Dermis lymphatic vessel endothelial cell (primary cell): ENCODE measurements around the gene HNRNPCL4. TPM values are rescaled to one million over a fixed set of nuclear protein-coding genes. Genes with fewer than 3 reads are reported as not detected.

Source experiments
- total RNA-seq: library from RNA; depleted of rRNA; stranded (reverse); fragments of >200 nt; gene quantifications from 2 replicates; pipeline ENCODE4 v1.2.1, GENCODE V29; 2014

The HNRNPCL4 gene
- not detected in 2 replicates for total RNA-seq

DNA sequence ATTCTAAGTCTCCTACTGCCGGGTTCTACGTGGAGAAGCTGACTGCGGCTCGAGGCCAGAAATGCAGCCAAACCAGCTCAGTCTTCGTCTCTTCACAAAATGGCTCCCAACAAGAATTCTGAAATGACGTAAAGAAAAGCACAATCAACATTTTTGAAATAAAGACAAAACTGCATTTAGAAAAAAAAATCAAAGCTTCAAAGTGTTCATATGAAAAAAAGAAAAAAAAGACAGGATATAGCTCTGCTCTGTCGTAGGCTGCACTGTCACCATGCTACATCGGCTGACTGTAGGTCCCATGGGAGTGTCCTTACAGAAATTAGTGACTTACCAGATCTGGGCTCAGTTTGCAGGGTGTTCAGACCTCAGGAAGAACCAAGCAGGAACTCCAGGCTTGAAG lies at the start of gene HNRNPCL4:
Gene HNRNPCL4, minus strand, starts transcription at position 101 of the 400 bp plus-strand sequence. CDS start 164 bp downstream, outside the sequence.

DNA sequence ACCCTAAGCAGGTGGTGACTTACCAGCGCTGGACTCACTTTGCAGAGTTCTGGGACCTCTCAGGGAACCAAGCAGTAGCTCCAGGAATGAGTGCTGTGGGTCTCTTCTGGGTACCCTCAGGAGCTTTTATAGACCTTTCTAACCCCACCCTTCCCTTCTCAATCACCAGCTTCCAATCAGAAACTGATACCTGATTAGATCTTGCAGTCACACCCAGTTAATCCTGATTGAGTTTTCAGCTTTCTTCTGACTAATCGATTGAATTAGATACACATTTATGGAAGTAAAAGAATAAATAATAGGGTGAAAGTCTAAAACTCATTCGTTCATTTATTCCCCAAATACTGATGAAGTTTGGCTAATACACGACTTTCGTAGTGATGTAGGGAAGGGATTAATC lies 35.9 kb upstream of the HNRNPCL4 start, which contains the start of gene PRAMEF13:
Gene PRAMEF13, minus strand, starts transcription at position 101 of the 400 bp plus-strand sequence. CDS start 1,820 bp downstream, outside the sequence.

DNA sequence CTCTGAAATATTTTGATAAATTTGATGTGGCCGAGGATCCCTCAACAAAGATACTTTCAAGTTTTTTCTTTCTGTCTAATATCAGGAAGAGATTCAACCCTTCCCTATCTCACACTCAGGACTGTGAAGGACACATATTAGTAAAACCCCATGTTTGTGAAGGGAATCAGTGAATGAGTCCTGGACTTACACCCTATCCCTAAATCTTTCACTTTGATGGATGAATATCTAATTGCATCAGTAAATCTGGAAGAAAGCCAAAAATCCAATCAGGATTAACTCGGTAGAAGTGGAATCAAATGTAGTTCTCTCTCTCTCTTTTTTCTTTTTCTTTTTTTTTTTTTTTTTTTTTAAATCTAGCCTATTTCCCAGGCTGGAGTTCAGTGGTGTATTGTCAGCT lies 6.1 kb upstream of the HNRNPCL4 start, which contains the start of gene PRAMEF9:
Gene PRAMEF9, plus strand, starts transcription at position 301 of the 400 bp plus-strand sequence. CDS start 3,433 bp downstream, outside the sequence.

DNA sequence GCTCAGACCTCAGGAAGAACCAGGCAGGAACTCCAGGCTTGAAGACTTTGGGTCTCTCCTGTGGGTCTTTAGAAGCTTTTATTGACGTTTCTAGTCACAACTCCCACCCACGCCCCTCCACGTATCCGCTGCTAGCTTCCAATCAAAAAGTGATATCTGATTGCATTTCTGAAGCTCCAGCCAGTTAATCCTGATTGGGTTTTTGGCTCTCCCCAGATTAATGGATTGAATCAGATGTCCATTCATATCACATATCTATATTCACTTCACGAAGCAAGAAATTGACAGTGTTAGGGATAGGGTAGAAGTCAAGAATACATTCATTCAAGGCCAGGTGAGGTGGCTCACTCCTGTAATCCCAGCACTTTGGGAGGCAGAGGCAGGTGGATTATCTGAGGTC lies 9.5 kb downstream of the HNRNPCL4 start, which contains the start of gene PRAMEF26:
Gene PRAMEF26, minus strand, starts transcription at position 101 of the 400 bp plus-strand sequence. CDS start 2,914 bp downstream, outside the sequence.

DNA sequence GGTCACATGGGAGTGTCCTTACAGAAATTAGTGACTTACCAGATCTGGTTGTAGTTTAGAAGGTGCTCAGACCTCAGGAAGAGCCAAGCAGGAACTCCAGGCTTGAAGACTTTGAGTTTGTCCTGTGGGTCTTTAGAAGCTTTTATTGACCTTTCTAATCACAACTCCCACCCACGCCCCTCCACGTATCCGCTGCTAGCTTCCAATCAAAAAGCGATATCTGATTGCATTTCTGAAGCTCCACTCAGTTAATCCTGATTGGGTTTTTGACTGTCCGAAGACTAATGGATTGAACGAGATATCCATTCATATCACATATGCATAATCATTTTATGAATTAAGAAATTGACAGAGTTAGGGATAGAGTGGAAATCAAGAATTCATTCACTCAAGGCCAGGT lies 48.7 kb downstream of the HNRNPCL4 start, which contains the start of gene HNRNPCL2:
Gene HNRNPCL2, minus strand, starts transcription at position 101 of the 400 bp plus-strand sequence. CDS start 454 bp downstream, outside the sequence.

Other genes starting within 250 kb of the HNRNPCL4 start
- gene PRAMEF7, start 249.0 kb downstream of the HNRNPCL4 start, total RNA-seq = not detected in 2 replicates
- not detected in 2 replicates for gene PRAMEF6, start 218.1 kb downstream of the HNRNPCL4 start, total RNA-seq
- gene PRAMEF27, start 109.1 kb downstream of the HNRNPCL4 start, total RNA-seq = not detected in 2 replicates
- not detected in 2 replicates for gene HNRNPCL3, start 104.9 kb downstream of the HNRNPCL4 start, total RNA-seq
- gene PRAMEF25, start 94.9 kb downstream of the HNRNPCL4 start, total RNA-seq = not detected in 2 replicates
- not detected in 2 replicates for gene HNRNPCL2, start 48.8 kb downstream of the HNRNPCL4 start, total RNA-seq
- not detected in 2 replicates for gene PRAMEF26, start 9.6 kb downstream of the HNRNPCL4 start, total RNA-seq
- not detected in 2 replicates for gene PRAMEF9, start 6.2 kb upstream of the HNRNPCL4 start, total RNA-seq
- not detected in 2 replicates for gene PRAMEF13, start 35.8 kb upstream of the HNRNPCL4 start, total RNA-seq
- gene PRAMEF18, start 60.5 kb upstream of the HNRNPCL4 start, total RNA-seq = not detected in 2 replicates
- gene PRAMEF5, start 88.6 kb upstream of the HNRNPCL4 start, total RNA-seq = not detected in 2 replicates
- gene PRAMEF8, start 119.5 kb upstream of the HNRNPCL4 start, total RNA-seq = not detected in 2 replicates
- gene PRAMEF33, start 137.9 kb upstream of the HNRNPCL4 start, total RNA-seq = not detected in 2 replicates
- not detected in 2 replicates for gene PRAMEF15, start 149.9 kb upstream of the HNRNPCL4 start, total RNA-seq
- not detected in 2 replicates for gene PRAMEF14, start 181.5 kb upstream of the HNRNPCL4 start, total RNA-seq
- gene PRAMEF19, start 206.3 kb upstream of the HNRNPCL4 start, total RNA-seq = not detected in 2 replicates
- not detected in 2 replicates for gene PRAMEF17, start 224.0 kb upstream of the HNRNPCL4 start, total RNA-seq
- not detected in 2 replicates for gene PRAMEF20, start 244.8 kb upstream of the HNRNPCL4 start, total RNA-seq